ENCODE results near the gene FKBP9.

Gene FKBP9

GRCh38 chr7:33048257-33048656, 91.0 kb downstream of the FKBP9 start:
- H3K4me3 ChIP-seq (ENCODE audit: low read length) = no peak overlapping the region
- DNase-seq (ENCODE audit: low read depth, low spot score) = no peak

DNA sequence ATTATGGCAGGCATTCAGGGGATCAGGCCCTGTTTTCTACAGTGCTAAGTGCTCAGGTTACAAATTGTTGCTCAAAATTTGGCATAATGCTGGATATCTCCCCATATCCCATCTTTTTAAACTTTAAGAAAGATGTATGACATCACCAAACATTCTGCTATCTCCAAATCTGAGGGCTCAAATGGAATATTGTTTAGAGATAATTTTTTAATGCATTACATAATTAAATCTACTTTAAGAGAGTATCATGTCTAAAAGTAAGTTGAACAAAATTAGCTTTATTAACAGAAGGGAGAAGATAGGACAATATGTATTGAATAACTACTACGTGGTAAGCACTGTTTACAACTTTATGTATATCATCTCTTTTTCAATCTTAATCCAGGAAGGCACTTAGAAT, 91.5 kb downstream of the FKBP9 start:
- DNase-seq (ENCODE audit: low read depth, low spot score) = no peak
- no peak overlapping the region for H3K4me3 ChIP-seq (ENCODE audit: low read length)

GRCh38 chr7:33050535-33051318, 93.5 kb downstream of the FKBP9 start:
- peak; percentile 53 for DNase-seq (ENCODE audit: low read depth, low spot score)
- H3K4me3 ChIP-seq (ENCODE audit: low read length) = no peak overlapping the region

DNA sequence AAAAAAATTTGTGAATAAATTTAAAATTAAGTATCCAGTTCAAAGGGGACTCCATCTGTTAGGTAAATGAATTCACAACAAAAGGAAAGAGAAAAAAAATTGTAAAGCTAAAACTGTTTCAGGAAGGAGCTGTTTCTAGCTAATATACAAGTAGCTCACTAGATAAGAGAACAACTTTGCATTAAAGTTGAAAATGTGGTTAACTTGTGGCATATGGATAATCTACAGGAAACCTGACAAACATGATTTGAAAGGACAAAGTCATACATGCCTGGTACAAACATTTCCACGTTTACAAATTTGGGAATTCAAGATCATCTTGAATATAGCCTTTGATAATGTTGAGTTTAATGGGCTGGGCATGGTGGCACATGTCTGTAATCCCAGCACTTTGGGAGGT, 96.5 kb downstream of the FKBP9 start:
- H3K4me3 ChIP-seq (ENCODE audit: low read length) = no peak overlapping the region
- peak; percentile 79 for DNase-seq (ENCODE audit: low read depth, low spot score)

GRCh38 chr7:33054261-33054964, 97.2 kb downstream of the FKBP9 start:
- H3K4me3 ChIP-seq (ENCODE audit: low read length) = no peak overlapping the region
- peak; percentile 39 for DNase-seq (ENCODE audit: low read depth, low spot score)

GRCh38 chr7:33055158-33055557, 97.9 kb downstream of the FKBP9 start:
- H3K4me3 ChIP-seq (ENCODE audit: low read length) = no peak overlapping the region
- no peak for DNase-seq (ENCODE audit: low read depth, low spot score)
